H1 (cell line): Measurements from ENCODE around the gene NLK. TPM values are rescaled to one million over a fixed set of nuclear protein-coding genes. Genes with fewer than 3 reads are reported as not detected.
"Not testable (repeated sequence)": the region's sequence is repeated elsewhere in the genome, so short reads cannot be mapped to it uniquely, and the experiment has no call there.

Experiments used
- CTCF ChIA-PET: fragments of 300-600 bp; sonication (Branson Sonifier 250); formaldehyde crosslinking; loops from one replicate; lab custom pipeline; 2021; ENCODE audit not compliant: partially characterized antibody; lab: Charles Lee
- POLR2A ChIA-PET: fragments of 300-600 bp; sonication (Branson Sonifier 250); formaldehyde crosslinking; loops from one replicate; lab custom pipeline; 2021; ENCODE audit warnings: inconsistent platforms; ENCODE audit not compliant: partially characterized antibody; lab: Charles Lee
- DNase-seq, 2 experiments: peaks; one replicate each; pipeline versions ENCODE4 v3.0.0 to v3.0.0-alpha.2; 2010 to 2022; ENCODE audit warnings: low spot score in 2 of 2, low read depth in 1 of 2, mixed read lengths in 1 of 2
- FAIRE-seq: peaks from 2 replicates; lab custom pipeline; 2011; peaks lifted over from hg19 to GRCh38; lab: Jason Lieb, UNC
- H2AFZ ChIP-seq: 2 replicates; pipeline ENCODE4 v1.8.1; 2012; ENCODE audit warnings: low read length, inconsistent platforms
- H2AK5ac ChIP-seq: 2 replicates; pipeline ENCODE4 v1.6.1; 2013; ENCODE audit warnings: low read depth, low read length
- H2BK120ac ChIP-seq: replicated peaks from 2 replicates; pipeline ENCODE3; 2013; ENCODE audit warnings: low read depth, low read length, inconsistent platforms
- H2BK12ac ChIP-seq: 2 replicates; pipeline ENCODE4 v1.6.1; 2013; ENCODE audit warnings: low read depth, low read length
- H2BK15ac ChIP-seq: 2 replicates; pipeline ENCODE4 v1.6.1; 2013; ENCODE audit warnings: low read length
- H2BK20ac ChIP-seq: 2 replicates; pipeline ENCODE4 v1.6.1; 2013; ENCODE audit warnings: low read length
- H2BK5ac ChIP-seq: 2 replicates; pipeline ENCODE4 v1.6.1; 2013; ENCODE audit warnings: low read depth, low read length
- H3K14ac ChIP-seq: 2 replicates; pipeline ENCODE4 v1.6.1; 2013; ENCODE audit warnings: inconsistent platforms; ENCODE audit not compliant: insufficient read length
- H3K18ac ChIP-seq: 2 replicates; pipeline ENCODE4 v1.6.1; 2013; ENCODE audit warnings: low read length; ENCODE audit errors: extremely low read depth
- H3K23ac ChIP-seq: 2 replicates; pipeline ENCODE4 v1.6.1; 2013; ENCODE audit warnings: inconsistent platforms; ENCODE audit not compliant: insufficient read length
- H3K23me2 ChIP-seq: 2 replicates; pipeline ENCODE4 v1.6.1; 2013; ENCODE audit warnings: low read depth, low read length
- H3K27ac ChIP-seq: 2 replicates; pipeline ENCODE4 v1.6.1; 2011; ENCODE audit warnings: low read depth, low read length, inconsistent platforms
- H3K27me3 ChIP-seq, 4 experiments: replicated peaks in 1 of 4; 1 replicate in 1 of 4; 2 replicates in 3 of 4; pipeline versions ENCODE4 v1.6.1 to v1.8.1; 2011 to 2013; ENCODE audit warnings: low read length in 3 of 4, mild to moderate bottlenecking in 3 of 4, inconsistent platforms in 2 of 4, mixed read lengths in 2 of 4, moderate library complexity in 1 of 4; ENCODE audit not compliant: control insufficient read depth in 3 of 4, insufficient read depth in 3 of 4; ENCODE audit errors: extremely low read depth in 1 of 4
- H3K36me3 ChIP-seq, 4 experiments: 2 replicates each; pipeline versions ENCODE4 v1.6.1 to v1.8.1; 2011 to 2013; ENCODE audit warnings: mild to moderate bottlenecking in 4 of 4, low read length in 3 of 4, moderate library complexity in 2 of 4, control low read depth in 1 of 4, inconsistent platforms in 1 of 4; ENCODE audit not compliant: insufficient read depth in 4 of 4, control insufficient read depth in 2 of 4
- H3K4ac ChIP-seq: replicated peaks from 2 replicates; pipeline ENCODE3; 2013; ENCODE audit warnings: low read length, low read depth, mixed read lengths, inconsistent platforms; ENCODE audit not compliant: insufficient read length
- H3K4me1 ChIP-seq, 4 experiments: replicated peaks in 1 of 4; 1 replicate in 1 of 4; 2 replicates in 3 of 4; pipeline versions ENCODE4 v1.6.1 to v1.8.1; 2011 to 2013; ENCODE audit warnings: low read length in 3 of 4, inconsistent platforms in 2 of 4, mixed read lengths in 1 of 4; ENCODE audit not compliant: insufficient read depth in 4 of 4, control insufficient read depth in 3 of 4
- H3K4me2 ChIP-seq, 2 experiments: 2 replicates each; pipeline versions ENCODE4 v1.6.1 to v1.8.1; 2011 to 2013; ENCODE audit warnings: low read depth in 2 of 2, low read length in 2 of 2, control low read depth in 1 of 2, inconsistent platforms in 1 of 2, mild to moderate bottlenecking in 1 of 2; ENCODE audit not compliant: insufficient read depth in 1 of 2
- H3K4me3 ChIP-seq, 4 experiments: fragments of 200-600, 300-600 bp in 1 of 4; sonication (generic), shearing (Covaris generic), sonication (Bioruptor Twin) in 1 of 4; 2 replicates each; pipeline versions ENCODE4 v1.5.1 to v1.8.1; 2011 to 2016; ENCODE audit warnings: low read length in 4 of 4, low read depth in 3 of 4, control low read depth in 2 of 4, inconsistent platforms in 2 of 4, mild to moderate bottlenecking in 2 of 4, mixed read lengths in 1 of 4, moderate library complexity in 1 of 4; ENCODE audit not compliant: insufficient read depth in 2 of 4; ENCODE audit errors: extremely low read depth in 1 of 4
- H3K56ac ChIP-seq: replicated peaks from 2 replicates; pipeline ENCODE3; 2013; ENCODE audit warnings: low read depth, mild to moderate bottlenecking, mixed read lengths, low read length, inconsistent platforms; ENCODE audit not compliant: insufficient read length
- H3K79me1 ChIP-seq: 2 replicates; pipeline ENCODE4 v1.6.1; 2013; ENCODE audit warnings: low read depth, low read length, control low read depth
- H3K79me2 ChIP-seq, 2 experiments: 2 replicates each; pipeline versions ENCODE4 v1.6.1 to v1.8.1; 2012 to 2013; ENCODE audit warnings: low read length in 2 of 2, mild to moderate bottlenecking in 2 of 2, inconsistent platforms in 1 of 2; ENCODE audit not compliant: insufficient read depth in 2 of 2, control insufficient read depth in 1 of 2
- H3K9ac ChIP-seq, 4 experiments: replicated peaks in 1 of 4; 1 replicate in 1 of 4; 2 replicates in 3 of 4; pipeline versions ENCODE4 v1.6.1 to v1.8.1; 2011 to 2013; ENCODE audit warnings: low read depth in 3 of 4, low read length in 3 of 4, control low read depth in 2 of 4, mild to moderate bottlenecking in 2 of 4, moderate library complexity in 2 of 4, inconsistent platforms in 1 of 4; ENCODE audit errors: extremely low read depth in 1 of 4
- H3K9me3 ChIP-seq, 2 experiments: 2 replicates each; pipeline versions ENCODE4 v1.6.1 to v1.8.1; 2012 to 2013; ENCODE audit warnings: mild to moderate bottlenecking in 2 of 2, moderate library complexity in 2 of 2, control low read depth in 1 of 2, inconsistent platforms in 1 of 2, low read depth in 1 of 2, low read length in 1 of 2, mixed read lengths in 1 of 2; ENCODE audit not compliant: insufficient read depth in 2 of 2
- H4K20me1 ChIP-seq, 2 experiments: replicated peaks in 1 of 2; 2 replicates each; pipeline versions ENCODE3 to v1.8.1; 2011 to 2013; ENCODE audit warnings: inconsistent platforms in 2 of 2, low read length in 2 of 2, mild to moderate bottlenecking in 1 of 2; ENCODE audit not compliant: insufficient read depth in 2 of 2, control insufficient read depth in 1 of 2
- H4K5ac ChIP-seq: 2 replicates; pipeline ENCODE4 v1.6.1; 2013; ENCODE audit warnings: low read length, low read depth, mixed read lengths, inconsistent platforms; ENCODE audit not compliant: insufficient read length
- H4K8ac ChIP-seq: 2 replicates; pipeline ENCODE4 v1.8.0; 2013; ENCODE audit warnings: mild to moderate bottlenecking, moderate library complexity, low read length, inconsistent platforms; ENCODE audit not compliant: insufficient read depth; ENCODE audit errors: extremely low read depth
- H4K91ac ChIP-seq: replicated peaks from 2 replicates; pipeline ENCODE3; 2013; ENCODE audit warnings: low read length, mixed read lengths, inconsistent platforms; ENCODE audit not compliant: insufficient read length
- KDM4A ChIP-seq: IDR thresholded peaks from one replicate; pipeline ENCODE4 v1.7.1; 2012; ENCODE audit warnings: low read depth, mild to moderate bottlenecking, moderate library complexity, low read length, inconsistent platforms; ENCODE audit not compliant: severe bottlenecking
- POU5F1 ChIP-seq: IDR thresholded peaks from 2 replicates; pipeline ENCODE4 v1.6.1; 2011; ENCODE audit warnings: low read depth, mild to moderate bottlenecking, low read length, moderate library complexity
- RAD21 ChIP-seq, 2 experiments: IDR thresholded peaks in 1 of 2; conservative IDR thresholded peaks in 1 of 2; 2 replicates each; pipeline ENCODE4 v1.6.1; 2011; ENCODE audit warnings: low read depth in 2 of 2, low read length in 2 of 2, improper control_type of control experiment in 1 of 2, inconsistent platforms in 1 of 2, mild to moderate bottlenecking in 1 of 2, moderate library complexity in 1 of 2
- SAP30 ChIP-seq: fragments of 300-600 bp; sonication (generic); IDR thresholded peaks from 2 replicates; pipeline ENCODE4 v1.7.1; 2012; ENCODE audit warnings: low read length, moderate library complexity, mild to moderate bottlenecking, inconsistent platforms; ENCODE audit not compliant: insufficient read depth, insufficient replicate concordance
- TAF7 ChIP-seq: optimal IDR thresholded peaks from 2 replicates; pipeline ENCODE3; 2011; ENCODE audit warnings: low read depth, mild to moderate bottlenecking, inconsistent platforms, low read length, moderate library complexity, borderline replicate concordance
- WGBS, 2 experiments: shearing (Covaris generic) in 1 of 2; methylation state at CpG; one replicate each; pipeline versions ENCODE4 v1.1.6 to v1.1.7; 2013 to 2015; ENCODE audit warnings: low lambda C conversion rate in 2 of 2, mixed read lengths in 2 of 2, inconsistent platforms in 1 of 2, low coverage in 1 of 2, missing lambda C conversion rate in 1 of 2; ENCODE audit not compliant: insufficient replicate concordance in 2 of 2, insufficient coverage in 1 of 2, insufficient read length in 1 of 2; ENCODE audit errors: extremely low coverage in 1 of 2, missing lambda C conversion rate in 1 of 2; 5-methylcytosine and 5-hydroxymethylcytosine counted together
- polyA plus RNA-seq, 7 experiments: library from polyadenylated mRNA; depleted of rRNA in 3 of 7; stranded (reverse) in 5 of 7; unstranded in 2 of 7; fragments of >200 nt in 5 of 7; fragments of 200-250 nt in 2 of 7; gene quantifications; 1 replicate in 5 of 7; 2 replicates in 1 of 7; 4 replicates in 1 of 7; pipeline versions ENCODE4 v1.2.1 to v1.2.3, GENCODE V29; 2011 to 2013; ENCODE audit warnings: missing spikeins in 2 of 7, mixed read lengths in 2 of 7
- total RNA-seq: library from RNA; stranded (reverse); fragmentation: NEBNext Ultra II Directional; extraction: Animal tissue kit (Norgen Biotek cat#: 25700); gene quantifications from 2 replicates; pipeline ENCODE4 v1.2.1, GENCODE V29; 2021

The NLK gene
- total and polyA plus RNA-seq, 2 of the 8 experiments (the other 6 are each of a cell fraction or from before 2014, with no cell fraction given), result 30.8 to 49.9 TPM

- no peak for TF ChIP-seq POU5F1
- no peak for TF ChIP-seq TAF7
- no peak for TF ChIP-seq KDM4A
- TF ChIP-seq RAD21 (IDR thresholded peaks at IDR 0.05 in 1 of 2, conservative IDR thresholded peaks at IDR 0.05 in 1 of 2; ENCODE audit: low read depth in 2 of 2, low read length in 2 of 2), result no peak
- TF ChIP-seq SAP30, result no peak
Measured at GRCh38 chr17:28076144-28076543, 33.7 kb downstream of the NLK start (continued).

GRCh38 chr17:28077140-28077539 lies 34.7 kb downstream of the NLK start:
- H3K56ac ChIP-seq, H3K79me1 ChIP-seq, H2BK15ac ChIP-seq, H3K23ac ChIP-seq, H3K27me3 ChIP-seq, H2BK5ac ChIP-seq, H4K5ac ChIP-seq, H2BK12ac ChIP-seq, H4K8ac ChIP-seq, H3K4ac ChIP-seq, H4K91ac ChIP-seq, FAIRE-seq, POLR2A ChIA-PET, H2BK20ac ChIP-seq, H2AK5ac ChIP-seq, H2BK120ac ChIP-seq, H3K14ac ChIP-seq, H3K4me1 ChIP-seq, H3K4me2 ChIP-seq, H3K9ac ChIP-seq, H3K36me3 ChIP-seq, H3K23me2 ChIP-seq, H3K9me3 ChIP-seq, H3K27ac ChIP-seq, H2AFZ ChIP-seq, DNase-seq, H3K4me3 ChIP-seq, CTCF ChIA-PET, H3K18ac ChIP-seq, H4K20me1 ChIP-seq: not testable (repeated sequence)
- WGBS, 2 experiments, result 93% methylated on average over 6 of the region's 6 CpGs; no CpG with 5 or more reads in 1 of the 2 experiments
- H3K79me2 ChIP-seq, result peaks cover 0 to 100% of the 10 kb centered on the region in 2 experiments; a peak in 2 of 4 replicates
